ENCODE measurements around the gene PYM1. TPM values are rescaled to one million over a fixed set of nuclear protein-coding genes. Genes with fewer than 3 reads are reported as not detected.

Gene PYM1
- total and polyA plus RNA-seq, 2 of the 8 experiments (the other 6 are each of a cell fraction or from before 2014, with no cell fraction given): 38.7 to 58.5 TPM

DNA sequence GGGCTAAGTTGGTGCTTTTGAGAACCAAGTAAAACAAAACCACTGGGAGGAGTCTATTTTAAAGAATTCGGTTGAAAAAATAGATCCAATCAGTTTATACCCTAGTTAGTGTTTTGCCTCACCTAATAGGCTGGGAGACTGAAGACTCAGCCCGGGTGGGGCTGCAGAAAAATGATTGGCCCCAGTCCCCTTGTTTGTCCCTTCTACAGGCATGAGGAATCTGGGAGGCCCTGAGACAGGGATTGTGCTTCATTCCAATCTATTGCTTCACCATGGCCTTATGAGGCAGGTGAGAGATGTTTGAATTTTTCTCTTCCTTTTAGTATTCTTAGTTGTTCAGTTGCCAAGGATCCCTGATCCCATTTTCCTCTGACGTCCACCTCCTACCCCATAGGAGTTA, 44.3 kb upstream of the PYM1 start:
- no peak overlapping the region for H4K5ac ChIP-seq (ENCODE audit: insufficient read length, low read depth, low read length)
- no peaks in the 10 kb centered on the region for H3K27me3 ChIP-seq (replicated peaks in 1 of 4; ENCODE audit: control insufficient read depth in 3 of 4, extremely low read depth in 1 of 4, insufficient read depth in 3 of 4, low read length in 3 of 4)
- H3K27ac ChIP-seq (ENCODE audit: low read depth, low read length): no peak overlapping the region
- no peak overlapping the region for H2BK15ac ChIP-seq (ENCODE audit: low read length)
- CTCF ChIA-PET (ENCODE audit: partially characterized antibody): no interaction called here
- peak; percentile 55; the same call in 1 of the 2 replicates for TF ChIP-seq CEBPB (IDR thresholded peaks at IDR 0.05; ENCODE audit: low read depth, low read length)
- no peak for TF ChIP-seq CREB1 (IDR thresholded peaks at IDR 0.05)
- H3K18ac ChIP-seq (ENCODE audit: extremely low read depth, low read length): no peak overlapping the region
- POLR2A ChIA-PET (ENCODE audit: partially characterized antibody): no interaction called here
- no peak overlapping the region for H2AFZ ChIP-seq (ENCODE audit: low read length)
- no peak overlapping the region for H4K8ac ChIP-seq (ENCODE audit: extremely low read depth, insufficient read depth, low read length)
- H3K56ac ChIP-seq (replicated peaks; ENCODE audit: insufficient read length, low read depth, low read length): no peak overlapping the region
- H2BK120ac ChIP-seq (replicated peaks; ENCODE audit: low read depth, low read length): no peak overlapping the region
- H3K23me2 ChIP-seq (ENCODE audit: low read depth, low read length): peaks cover 9% of the 10 kb centered on the region
- 87% methylated on average over 3 of the region's 3 CpGs; no CpG with 5 or more reads in 1 of the 2 experiments for WGBS, 2 experiments (ENCODE audit: extremely low coverage in 1 of 2, insufficient coverage in 1 of 2, insufficient read length in 1 of 2, insufficient replicate concordance in 2 of 2, low coverage in 1 of 2, low lambda C conversion rate in 2 of 2, missing lambda C conversion rate in 1 of 2)
- no peak overlapping the region for H4K91ac ChIP-seq (replicated peaks; ENCODE audit: insufficient read length, low read length)
- peaks cover 0 to 7% (median 1%) of the 10 kb centered on the region in 4 experiments; a peak in 4 of 7 replicates for H3K4me1 ChIP-seq (replicated peaks in 1 of 4; ENCODE audit: control insufficient read depth in 3 of 4, insufficient read depth in 4 of 4, low read length in 3 of 4)
- no peak overlapping the region for H3K14ac ChIP-seq (ENCODE audit: insufficient read length)
- H3K36me3 ChIP-seq (ENCODE audit: control insufficient read depth in 2 of 4, insufficient read depth in 4 of 4, low read length in 3 of 4): peaks cover 2 to 29% (median 14%) of the 10 kb centered on the region in 4 experiments; a peak in 5 of 8 replicates
- no peak overlapping the region; a peak in 1 of 4 replicates for H3K4me2 ChIP-seq (ENCODE audit: insufficient read depth in 1 of 2, low read depth in 2 of 2, low read length in 2 of 2)
- no peak for DNase-seq (ENCODE audit: low read depth in 1 of 2, low spot score in 2 of 2)
- H2BK12ac ChIP-seq (ENCODE audit: low read depth, low read length): no peak overlapping the region
- no peak overlapping the region for H3K23ac ChIP-seq (ENCODE audit: insufficient read length)
- no peak overlapping the region for H3K9ac ChIP-seq (replicated peaks in 1 of 4; ENCODE audit: extremely low read depth in 1 of 4, low read depth in 3 of 4, low read length in 3 of 4)
- H3K79me2 ChIP-seq (ENCODE audit: control insufficient read depth in 1 of 2, insufficient read depth in 2 of 2, low read length in 2 of 2): peaks cover 3 to 36% of the 10 kb centered on the region in 2 experiments; a peak in 3 of 4 replicates
- no peak overlapping the region for H2AK5ac ChIP-seq (ENCODE audit: low read depth, low read length)
- H2BK20ac ChIP-seq (ENCODE audit: low read length): no peak overlapping the region
- FAIRE-seq: no peak
- H3K4ac ChIP-seq (replicated peaks; ENCODE audit: insufficient read length, low read depth, low read length): no peak overlapping the region
- H4K20me1 ChIP-seq (replicated peaks in 1 of 2; ENCODE audit: control insufficient read depth in 1 of 2, insufficient read depth in 2 of 2, low read length in 2 of 2): peaks cover 0 to 2% of the 10 kb centered on the region in 2 experiments
- H3K9me3 ChIP-seq (ENCODE audit: insufficient read depth in 2 of 2, low read depth in 1 of 2, low read length in 1 of 2): no peaks in the 10 kb centered on the region
- H3K79me1 ChIP-seq (ENCODE audit: low read depth, low read length): peaks cover 2% of the 10 kb centered on the region; the same call in 1 of the 2 replicates
- no peak overlapping the region for H2BK5ac ChIP-seq (ENCODE audit: low read depth, low read length)
- H3K4me3 ChIP-seq (ENCODE audit: extremely low read depth in 1 of 4, insufficient read depth in 2 of 4, low read depth in 3 of 4, low read length in 4 of 4): no peak overlapping the region

Data from H1 (cell line).